DMS153 treated with DMSO at 0.1 percent for 48 hours (cell line): Measurements from ENCODE around the gene VIM.

Source experiments
- DNase-seq: peaks from one replicate; lab custom pipeline; 2025; ENCODE audit not compliant: unreplicated experiment; lab: John Stamatoyannopoulos, UW

Gene VIM

DNA sequence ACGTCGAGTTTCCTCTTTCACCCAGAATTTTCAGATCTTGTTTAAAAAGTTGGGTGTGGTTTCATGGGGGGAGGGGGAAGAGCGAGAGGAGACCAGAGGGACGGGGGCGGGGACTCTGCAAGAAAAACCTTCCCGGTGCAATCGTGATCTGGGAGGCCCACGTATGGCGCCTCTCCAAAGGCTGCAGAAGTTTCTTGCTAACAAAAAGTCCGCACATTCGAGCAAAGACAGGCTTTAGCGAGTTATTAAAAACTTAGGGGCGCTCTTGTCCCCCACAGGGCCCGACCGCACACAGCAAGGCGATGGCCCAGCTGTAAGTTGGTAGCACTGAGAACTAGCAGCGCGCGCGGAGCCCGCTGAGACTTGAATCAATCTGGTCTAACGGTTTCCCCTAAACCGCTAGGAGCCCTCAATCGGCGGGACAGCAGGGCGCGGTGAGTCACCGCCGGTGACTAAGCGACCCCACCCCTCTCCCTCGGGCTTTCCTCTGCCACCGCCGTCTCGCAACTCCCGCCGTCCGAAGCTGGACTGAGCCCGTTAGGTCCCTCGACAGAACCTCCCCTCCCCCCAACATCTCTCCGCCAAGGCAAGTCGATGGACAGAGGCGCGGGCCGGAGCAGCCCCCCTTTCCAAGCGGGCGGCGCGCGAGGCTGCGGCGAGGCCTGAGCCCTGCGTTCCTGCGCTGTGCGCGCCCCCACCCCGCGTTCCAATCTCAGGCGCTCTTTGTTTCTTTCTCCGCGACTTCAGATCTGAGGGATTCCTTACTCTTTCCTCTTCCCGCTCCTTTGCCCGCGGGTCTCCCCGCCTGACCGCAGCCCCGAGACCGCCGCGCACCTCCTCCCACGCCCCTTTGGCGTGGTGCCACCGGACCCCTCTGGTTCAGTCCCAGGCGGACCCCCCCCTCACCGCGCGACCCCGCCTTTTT lies at the start of gene VIM:
Gene VIM, plus strand, starts transcription at position 151 of the 925 bp plus-strand sequence. CDS start 1,182 bp downstream, outside the sequence.
- DNase-seq = no peak

DNA sequence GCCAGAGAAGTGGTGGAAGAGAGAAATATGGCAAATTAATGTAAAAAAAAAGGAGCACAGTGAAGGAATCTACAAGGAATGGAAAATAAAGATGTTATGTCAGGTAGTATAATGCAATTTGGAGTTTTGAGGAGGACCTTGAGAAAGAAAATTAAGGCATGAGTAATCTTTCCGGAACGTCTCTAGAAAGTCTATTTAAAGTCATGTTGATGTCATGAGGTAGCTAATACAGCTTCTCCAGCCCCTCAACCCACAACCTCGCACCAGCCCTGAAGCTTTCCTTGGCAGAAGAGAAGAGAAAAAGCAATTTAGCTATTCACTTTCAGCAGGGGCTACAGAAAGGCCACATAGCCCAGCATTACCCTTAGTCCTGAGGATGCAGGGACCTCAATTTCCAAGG lies 49.0 kb upstream of the VIM start:
- DNase-seq = no peak

DNA sequence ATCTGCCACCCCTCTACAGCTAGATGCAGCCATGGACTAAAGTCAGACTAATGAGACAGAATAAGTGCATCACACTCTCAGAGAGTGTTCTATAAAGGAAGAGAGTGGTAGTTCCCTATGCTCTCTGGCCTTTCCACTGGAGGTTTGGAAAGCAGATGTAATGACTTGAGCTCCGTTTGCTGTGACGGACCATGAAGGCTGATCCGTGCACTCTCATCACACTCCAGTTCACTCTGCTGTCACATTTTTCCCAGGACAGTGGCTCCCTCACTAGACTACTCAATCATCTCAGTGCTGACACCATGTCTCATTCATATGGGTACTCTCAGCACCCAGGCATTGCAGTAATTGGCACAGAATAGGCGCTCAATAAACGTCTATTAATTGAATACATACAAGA lies 46.9 kb upstream of the VIM start:
- no peak for DNase-seq

GRCh38 chr10:17181751-17182150 lies 46.3 kb upstream of the VIM start:
- no peak for DNase-seq

GRCh38 chr10:17183110-17183509 lies 44.9 kb upstream of the VIM start:
- no peak for DNase-seq

GRCh38 chr10:17185873-17186272 lies 42.2 kb upstream of the VIM start:
- DNase-seq = no peak

DNA sequence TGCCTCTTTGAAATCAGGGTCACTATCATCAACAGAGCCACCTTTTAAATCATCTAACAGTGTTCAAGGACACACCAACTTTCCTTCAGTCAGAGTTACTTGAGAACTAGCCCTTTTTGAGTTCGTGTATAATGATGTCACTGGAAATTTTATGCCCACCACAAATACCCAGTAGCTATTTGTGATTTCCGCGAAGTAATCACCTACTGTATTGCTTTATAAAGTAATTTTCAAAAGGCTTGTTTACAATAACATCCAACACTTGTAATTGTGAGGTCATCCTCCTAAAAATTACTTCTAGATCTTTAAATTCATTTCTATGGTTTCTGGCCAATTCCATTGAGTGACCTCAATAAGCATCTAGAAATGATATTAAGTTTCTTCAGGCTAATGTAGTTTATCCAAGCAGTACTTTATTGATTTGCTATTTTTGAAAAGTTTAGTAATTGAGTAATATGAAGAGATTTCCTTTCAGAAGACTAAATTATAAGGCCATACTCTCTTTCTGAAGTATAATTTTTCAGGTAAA lies 39.3 kb upstream of the VIM start:
- no peak for DNase-seq

DNA sequence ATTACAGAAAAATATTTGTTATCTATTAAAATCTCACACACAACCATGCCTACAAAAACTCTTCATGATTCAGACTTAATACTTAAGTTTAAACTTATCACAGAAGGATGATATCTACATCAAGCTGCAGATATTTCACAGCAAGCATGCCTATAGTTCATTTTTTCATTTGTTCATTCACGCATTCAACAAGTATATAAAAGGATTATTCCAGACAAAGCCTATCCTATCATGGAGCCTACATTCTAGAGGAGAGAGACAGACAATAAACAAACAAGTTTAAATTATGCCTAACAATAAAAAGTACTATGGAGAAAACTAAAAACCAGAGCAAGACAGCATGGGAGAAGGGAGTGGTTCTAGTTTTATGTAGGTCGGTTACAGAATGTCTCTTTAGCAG lies 37.4 kb upstream of the VIM start:
- DNase-seq = no peak

- DNase-seq = no peak
Observed at GRCh38 chr10:17195083-17195482, 33.0 kb upstream of the VIM start.

GRCh38 chr10:17196045-17196444 lies 32.0 kb upstream of the VIM start:
- DNase-seq = no peak

DNA sequence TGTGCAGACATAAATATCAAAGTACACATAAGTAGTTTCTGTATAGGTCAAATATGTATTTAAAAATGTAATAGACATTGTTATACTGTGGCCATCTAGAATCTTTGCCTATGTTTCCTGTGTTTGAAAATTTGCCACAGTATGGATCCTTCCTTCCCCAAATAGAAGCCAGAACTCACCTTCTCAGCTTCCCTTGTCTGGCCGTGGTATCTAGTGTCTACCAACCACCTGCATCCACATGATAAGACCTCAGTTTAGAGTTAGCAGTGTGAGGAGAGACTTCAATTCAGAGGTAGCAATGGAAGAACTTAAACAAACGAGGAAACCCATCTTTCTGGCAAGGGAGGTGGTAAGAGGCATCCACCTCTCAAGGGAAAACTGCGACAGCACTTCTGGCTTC lies 31.5 kb upstream of the VIM start:
- no peak for DNase-seq

- DNase-seq = no peak
Observed at GRCh38 chr10:17199351-17199804, 28.7 kb upstream of the VIM start.

DNA sequence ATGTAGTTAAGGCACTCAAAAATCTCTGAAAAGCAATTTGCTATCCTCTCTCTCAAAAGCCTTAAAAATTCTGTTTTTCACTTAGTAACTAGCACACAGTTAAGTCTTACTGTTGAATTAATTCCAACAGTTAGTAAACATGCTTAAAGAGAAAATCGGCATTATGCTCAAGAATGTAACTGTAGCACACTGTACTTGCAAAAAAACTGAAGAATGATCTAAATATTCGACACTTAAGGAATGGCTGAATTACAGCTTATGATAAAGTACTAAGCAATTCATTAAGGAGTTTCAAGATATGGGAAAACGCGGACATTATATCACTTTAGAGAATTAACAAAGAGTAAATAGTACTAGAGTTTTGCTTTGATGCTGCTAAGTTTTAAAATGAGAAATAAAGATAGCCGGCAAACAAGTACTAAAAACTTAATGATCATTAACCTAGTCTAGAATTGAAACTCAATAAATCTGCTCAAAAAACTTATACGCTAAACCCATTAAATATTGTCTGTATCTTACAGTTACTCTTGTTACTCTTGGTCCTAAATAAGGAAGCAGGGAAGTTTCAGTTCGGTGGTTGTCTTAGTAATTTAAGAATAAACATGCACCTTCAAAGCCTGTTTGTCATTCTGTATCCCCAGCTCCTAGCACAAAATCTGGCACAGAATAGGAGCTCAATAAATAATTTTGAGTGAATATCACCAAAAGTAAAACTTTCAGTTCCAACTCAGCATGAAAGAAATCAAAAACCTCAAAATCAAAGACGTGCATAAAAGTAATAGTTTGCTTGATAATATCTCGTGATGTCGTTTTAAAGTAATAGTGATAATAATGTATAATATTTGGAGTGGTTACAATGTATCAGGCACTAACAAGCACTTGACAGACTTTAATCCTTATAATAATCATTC lies 27.8 kb upstream of the VIM start:
- no peak for DNase-seq

GRCh38 chr10:17200912-17201793 lies 26.9 kb upstream of the VIM start, which contains the start of gene TRDMT1:
Gene TRDMT1, minus strand, starts transcription at chr10:17201672. Its CDS starts 38 bp downstream, at chr10:17201634.
- no peak for DNase-seq

DNA sequence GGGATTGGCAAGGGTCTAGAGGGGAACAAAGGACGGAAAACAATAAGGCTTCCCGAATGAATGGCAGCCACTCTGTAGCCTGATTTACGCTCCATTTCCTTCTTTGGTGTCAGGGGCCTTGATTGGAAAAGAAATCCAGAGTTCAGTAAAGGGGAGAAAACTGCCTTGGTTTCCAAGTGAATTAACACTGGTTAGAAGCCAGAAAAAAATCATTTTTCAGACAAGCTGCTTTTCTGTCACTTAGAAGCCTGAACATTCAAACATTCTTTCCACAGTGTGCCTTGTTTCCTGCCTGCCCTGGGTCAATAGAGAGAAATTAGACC lies 26.3 kb upstream of the VIM start:
- no peak for DNase-seq

- no peak for DNase-seq
Observed at GRCh38 chr10:17202506-17202905, 25.5 kb upstream of the VIM start.

GRCh38 chr10:17202999-17203398 lies 25.0 kb upstream of the VIM start:
- DNase-seq = no peak

DNA sequence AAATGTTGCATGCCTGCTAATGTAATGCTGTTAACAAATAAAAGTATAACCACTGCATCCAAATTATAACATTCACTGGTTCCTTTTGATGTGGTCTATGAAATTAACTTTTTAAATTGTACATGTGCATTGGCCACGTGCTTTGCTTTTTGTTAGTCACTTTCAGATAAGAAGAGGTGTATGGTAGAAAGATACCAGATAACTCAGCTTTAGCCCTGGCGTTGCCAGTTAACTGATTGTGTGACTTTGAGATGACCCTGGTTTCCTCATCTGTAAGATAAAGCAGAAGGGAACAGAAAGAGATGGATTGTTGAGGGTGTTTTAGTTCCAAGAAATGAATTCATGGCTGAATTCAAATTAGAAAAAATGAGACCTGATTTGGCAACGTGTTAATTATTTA lies 24.6 kb upstream of the VIM start:
- DNase-seq = no peak

- no peak for DNase-seq
Observed at GRCh38 chr10:17206210-17206709, 21.8 kb upstream of the VIM start.

DNA sequence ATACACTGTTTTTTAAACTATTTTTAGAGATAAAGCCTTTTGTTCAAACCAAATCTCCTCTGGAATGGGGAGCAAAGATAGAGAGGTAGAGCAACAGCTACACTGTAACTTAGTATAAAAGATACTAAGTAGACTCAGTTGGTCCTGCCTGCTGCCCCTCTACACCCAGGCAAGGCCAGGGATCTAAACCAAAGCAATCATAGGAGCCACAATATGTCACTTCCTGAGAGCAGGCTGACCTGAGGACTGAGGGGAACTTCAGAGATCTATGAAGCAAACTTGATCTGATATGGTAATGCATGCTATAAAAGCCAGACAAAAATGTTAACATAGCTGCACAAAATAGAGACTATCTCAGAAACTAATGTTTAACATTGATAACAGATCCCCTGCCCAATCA lies 19.6 kb upstream of the VIM start:
- no peak for DNase-seq
